Dermis microvascular lymphatic vessel endothelial cell (primary cell): Measurements from ENCODE around the gene UGT1A3. TPM values are rescaled to one million over a fixed set of nuclear protein-coding genes. Genes with fewer than 3 reads are reported as not detected.

ENCODE experiments used
- DNase-seq, 2 donors: peaks; one replicate each; pipeline versions ENCODE4 v3.0.0 to v3.0.0-alpha.2; 2010; ENCODE audit warnings: low read depth in 2 of 2
- total RNA-seq: library from RNA; depleted of rRNA; stranded (reverse); fragments of >200 nt; gene quantifications from 2 replicates; pipeline ENCODE4 v1.2.1, GENCODE V29; 2014

UGT1A3 gene
- total RNA-seq, 1 donor from 2014 or later = not detected

GRCh38 chr2:233795735-233796171 lies 66.9 kb downstream of the UGT1A3 start:
- no peak for DNase-seq

- no peak for DNase-seq
Measured at GRCh38 chr2:233796254-233796653, 67.4 kb downstream of the UGT1A3 start.

- DNase-seq = no peak
Measured at GRCh38 chr2:233798335-233799086, 69.7 kb downstream of the UGT1A3 start.

DNA sequence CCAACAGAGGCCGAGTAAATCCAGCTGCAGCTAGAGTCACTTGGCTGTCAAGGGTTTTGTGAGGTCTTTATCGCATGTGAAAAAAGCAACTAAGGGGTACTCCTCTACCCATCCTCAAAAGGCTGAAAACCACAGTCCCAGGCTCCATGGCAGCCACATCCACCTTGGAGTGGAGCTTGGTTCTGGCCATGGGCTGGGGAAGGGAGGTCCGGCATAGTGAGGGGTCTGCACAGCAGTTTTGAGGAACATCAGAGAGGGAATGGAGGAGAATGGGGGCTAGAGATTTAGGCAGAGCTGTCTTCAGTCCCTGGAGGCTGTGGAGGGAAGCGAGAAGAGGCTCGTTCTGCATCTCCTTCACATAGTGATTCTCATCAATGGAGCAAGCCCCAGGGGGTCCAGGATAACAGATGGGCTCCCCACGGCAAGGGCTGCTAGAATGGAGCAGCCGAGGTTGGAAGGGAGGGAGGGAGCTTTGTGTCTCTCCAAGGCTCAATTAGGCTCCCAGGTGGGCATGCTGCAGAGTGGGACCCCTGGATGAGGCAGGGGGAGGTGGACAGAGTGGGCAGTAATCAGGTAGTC lies 70.3 kb downstream of the UGT1A3 start:
- no peak for DNase-seq

DNA sequence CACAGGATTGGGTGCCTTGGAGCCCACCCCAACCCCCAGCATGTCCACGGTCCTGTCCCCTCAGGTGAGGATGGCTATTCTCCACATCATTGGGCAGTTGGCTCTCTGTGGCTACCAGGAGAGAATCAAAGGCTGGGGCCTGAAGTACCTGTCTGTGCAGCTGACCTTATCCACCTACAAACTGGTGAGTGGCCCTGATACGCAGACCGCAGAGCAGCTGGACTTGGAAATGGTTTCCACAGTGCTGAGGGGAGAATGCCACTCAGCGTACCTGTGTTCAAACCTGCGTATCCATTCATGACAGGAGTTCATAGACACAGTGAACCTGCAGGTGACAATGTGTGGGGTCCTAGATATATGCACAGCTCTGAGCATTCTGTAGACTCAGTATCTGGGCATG lies 70.9 kb downstream of the UGT1A3 start:
- DNase-seq = no peak

DNA sequence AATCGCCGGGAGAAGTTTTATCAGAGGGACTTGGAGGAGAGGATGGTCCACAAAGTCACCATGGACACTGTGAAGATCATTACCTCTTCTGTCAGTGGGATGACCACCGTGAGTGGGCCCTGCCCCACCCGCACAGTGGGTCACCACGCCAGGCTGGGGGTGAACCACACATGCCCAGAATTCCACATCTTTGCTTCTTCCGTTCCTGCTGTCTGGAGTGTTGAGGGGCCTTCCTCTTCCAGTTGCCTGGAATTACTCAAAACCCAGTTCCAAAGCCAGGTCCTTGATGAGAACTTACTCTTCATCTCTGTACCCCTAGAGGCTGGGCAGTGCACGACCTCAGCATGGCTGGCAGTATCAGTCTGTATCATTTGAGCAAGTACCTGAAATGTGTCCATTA lies 71.4 kb downstream of the UGT1A3 start:
- DNase-seq = no peak

DNA sequence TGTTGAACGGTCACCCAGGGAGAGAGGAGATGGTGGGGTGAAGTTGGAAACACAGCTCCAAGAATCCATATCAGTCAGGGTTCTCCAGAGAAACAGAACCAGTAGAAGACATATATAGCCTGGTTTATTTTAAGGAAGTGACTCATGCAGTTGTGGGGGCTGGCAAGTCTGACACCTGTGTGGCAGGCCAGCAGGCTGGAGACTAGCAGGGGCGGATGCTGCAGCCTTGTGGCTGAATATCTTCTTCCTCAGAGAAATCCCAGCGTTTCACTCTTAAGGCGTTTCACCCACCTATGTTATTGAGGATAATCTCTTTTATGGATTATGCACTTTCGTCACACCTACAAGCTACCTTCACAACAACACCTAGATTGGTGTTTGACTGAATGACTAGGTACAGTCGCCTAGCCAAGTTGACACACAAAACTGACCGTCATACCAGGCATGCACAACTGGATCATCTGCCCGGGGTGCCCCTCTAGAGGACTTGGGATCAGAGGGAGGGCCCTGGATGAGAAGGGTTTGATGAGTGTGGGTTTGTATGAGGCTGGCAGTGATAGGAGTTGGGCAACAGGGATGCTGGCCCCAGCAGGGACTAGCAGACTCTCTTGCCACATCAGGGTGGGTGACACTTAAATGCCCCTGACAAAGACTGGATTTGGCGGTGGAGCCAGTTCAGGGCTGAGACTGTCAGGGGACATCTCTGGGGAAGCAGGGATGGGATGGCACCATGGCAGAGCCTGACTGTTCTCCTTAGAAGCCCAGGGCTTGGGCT lies 72.7 kb downstream of the UGT1A3 start:
- DNase-seq = no peak

DNA sequence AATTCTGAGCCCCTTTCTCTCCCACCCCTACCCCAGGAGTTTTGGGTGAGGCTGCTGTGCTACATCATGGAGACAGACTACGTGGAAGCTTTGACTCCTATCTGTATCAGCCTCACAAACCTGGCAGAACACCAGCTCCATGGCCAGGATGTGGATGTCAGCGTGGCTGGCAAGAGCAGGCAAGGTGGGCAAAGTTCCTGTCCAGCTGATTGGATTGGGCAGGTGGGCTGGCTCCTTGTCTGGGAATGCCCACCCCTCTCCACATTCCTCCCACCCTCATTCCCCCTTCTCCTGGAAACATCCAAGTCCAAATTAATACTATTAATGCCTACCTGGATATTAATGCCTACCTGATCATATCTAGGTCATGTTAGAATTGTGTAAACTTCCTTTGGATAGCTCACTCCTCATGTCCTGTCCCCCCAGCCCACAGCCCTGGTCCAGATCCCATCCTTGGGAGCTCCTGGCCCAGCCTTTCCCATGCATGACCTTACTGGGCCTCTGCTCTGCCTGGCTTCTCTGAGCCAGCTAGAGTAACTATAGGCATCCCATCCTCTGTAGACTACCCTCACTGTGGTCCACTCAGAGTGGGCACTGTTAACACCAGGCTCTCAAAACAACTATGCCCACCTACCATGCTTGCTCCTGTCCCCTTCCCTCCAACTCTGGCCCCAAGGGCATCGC lies 73.4 kb downstream of the UGT1A3 start:
- DNase-seq = no peak

DNA sequence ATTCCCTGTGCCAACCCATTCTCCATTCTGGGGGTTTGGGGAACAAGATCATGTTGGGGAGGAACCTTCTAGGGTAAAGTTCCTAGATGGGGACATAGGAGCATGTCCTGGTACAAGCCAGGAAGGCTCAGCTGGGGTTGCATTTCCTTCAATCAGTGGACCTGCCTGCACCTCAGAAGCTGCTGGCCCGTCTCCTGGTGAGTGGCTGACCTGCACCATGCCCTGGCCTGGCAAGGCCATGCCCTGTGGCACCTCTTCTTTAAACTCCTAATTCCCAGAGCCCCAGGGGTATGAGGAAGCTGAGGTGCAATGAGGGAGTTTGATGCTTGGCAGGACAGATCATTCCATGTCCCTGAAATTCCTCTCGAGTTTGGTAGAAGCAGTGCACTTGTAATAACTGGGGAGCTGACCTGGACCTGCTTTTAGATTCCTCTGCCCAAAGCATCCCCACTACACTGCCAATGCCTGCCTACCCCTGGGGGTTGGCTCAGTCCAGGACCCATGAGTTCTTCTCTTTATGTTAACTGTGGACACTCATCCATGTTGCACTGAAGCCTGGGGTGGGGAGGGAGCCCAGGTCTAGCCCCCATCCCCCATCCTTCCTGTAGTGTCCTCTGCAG lies 74.6 kb downstream of the UGT1A3 start:
- no peak for DNase-seq

DNA sequence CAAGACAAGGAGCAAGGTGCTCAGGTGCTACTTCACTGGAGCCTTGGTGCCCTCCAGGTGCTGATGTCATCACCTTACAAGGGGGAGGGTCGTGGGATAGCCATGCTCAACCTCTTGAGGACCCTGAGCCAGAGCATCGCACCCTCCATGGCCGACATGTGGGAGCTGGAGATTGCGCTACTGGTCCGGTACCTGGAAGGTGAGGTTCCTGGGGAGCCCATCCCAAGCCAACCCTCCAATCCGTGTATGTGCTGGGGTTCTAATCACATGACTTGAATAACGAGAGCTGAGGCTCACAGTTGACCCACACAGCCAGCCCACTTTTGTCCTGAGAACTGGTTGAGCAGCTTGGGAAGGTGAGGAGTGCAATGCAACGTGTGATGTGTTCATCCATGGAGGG lies 75.2 kb downstream of the UGT1A3 start:
- no peak for DNase-seq

- DNase-seq = no peak
Measured at GRCh38 chr2:233807215-233807865, 78.5 kb downstream of the UGT1A3 start.

DNA sequence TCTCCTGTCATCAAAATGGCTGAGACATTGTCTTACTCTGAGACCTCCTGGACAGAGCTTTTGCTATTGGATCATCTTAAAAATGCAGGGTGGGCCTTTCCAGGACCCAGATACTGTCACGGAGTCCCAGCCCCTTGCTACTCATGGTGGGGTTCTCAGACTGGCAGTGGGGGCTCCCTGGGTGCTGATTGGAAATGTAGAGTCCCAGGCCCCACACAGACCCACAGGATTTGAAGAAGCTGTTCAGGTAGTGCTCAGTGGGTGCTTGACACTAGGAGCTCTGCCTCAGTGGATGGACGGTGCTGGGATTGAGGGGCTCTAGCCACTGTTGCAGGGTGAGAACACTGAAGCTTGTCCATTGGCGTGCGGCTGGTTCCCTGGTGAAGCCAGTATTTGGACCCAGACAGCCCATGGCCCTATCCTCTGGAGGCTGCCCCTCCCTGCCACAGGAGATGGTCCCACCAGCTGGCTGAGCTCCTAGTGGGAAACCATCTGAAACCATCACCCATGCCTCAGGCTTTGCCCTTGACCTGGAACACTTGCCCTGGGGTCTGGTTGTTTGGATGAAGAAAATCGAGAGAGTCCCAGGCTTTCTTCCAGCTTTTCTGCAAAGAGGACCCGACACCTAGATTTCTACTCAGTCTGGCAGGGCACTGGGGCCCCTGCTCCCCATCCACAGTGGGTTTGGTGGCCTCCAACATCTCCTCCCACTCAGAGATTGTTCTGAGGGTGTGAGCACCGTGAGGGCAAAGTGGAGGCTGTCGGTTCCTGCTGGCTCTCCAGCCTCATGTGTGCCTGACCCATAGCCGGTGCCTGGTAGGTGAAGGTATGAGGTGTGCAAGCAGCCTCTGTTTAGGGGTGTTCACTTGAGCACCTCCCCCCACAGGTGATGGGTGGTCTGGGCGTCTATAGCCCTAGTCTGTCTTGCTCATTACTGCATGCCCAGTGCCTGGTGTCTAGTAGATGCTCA lies 79.4 kb downstream of the UGT1A3 start:
- DNase-seq = no peak

GRCh38 chr2:233810385-233810784 lies 81.5 kb downstream of the UGT1A3 start:
- no peak for DNase-seq

GRCh38 chr2:233811087-233811486 lies 82.2 kb downstream of the UGT1A3 start:
- DNase-seq = no peak

DNA sequence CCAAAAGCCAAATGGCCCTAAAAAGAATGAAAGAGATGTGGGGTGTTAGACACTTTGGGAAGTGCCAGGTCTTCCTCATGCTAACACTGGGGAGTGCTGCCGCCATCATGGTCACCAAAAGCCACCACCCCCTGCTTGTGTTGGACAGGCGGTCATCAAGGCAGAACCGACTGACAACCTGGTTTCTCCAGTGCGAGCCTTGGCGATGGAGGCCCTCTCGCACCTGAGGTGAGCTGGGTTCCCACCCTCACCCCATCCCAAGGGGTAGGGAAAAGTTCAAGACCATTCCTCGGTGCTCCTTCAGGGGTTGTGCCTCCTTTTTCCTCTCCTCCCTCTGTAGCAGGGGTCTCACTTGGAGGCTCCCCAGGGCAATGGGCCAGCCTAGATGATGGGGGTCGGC lies 82.9 kb downstream of the UGT1A3 start:
- no peak for DNase-seq

DNA sequence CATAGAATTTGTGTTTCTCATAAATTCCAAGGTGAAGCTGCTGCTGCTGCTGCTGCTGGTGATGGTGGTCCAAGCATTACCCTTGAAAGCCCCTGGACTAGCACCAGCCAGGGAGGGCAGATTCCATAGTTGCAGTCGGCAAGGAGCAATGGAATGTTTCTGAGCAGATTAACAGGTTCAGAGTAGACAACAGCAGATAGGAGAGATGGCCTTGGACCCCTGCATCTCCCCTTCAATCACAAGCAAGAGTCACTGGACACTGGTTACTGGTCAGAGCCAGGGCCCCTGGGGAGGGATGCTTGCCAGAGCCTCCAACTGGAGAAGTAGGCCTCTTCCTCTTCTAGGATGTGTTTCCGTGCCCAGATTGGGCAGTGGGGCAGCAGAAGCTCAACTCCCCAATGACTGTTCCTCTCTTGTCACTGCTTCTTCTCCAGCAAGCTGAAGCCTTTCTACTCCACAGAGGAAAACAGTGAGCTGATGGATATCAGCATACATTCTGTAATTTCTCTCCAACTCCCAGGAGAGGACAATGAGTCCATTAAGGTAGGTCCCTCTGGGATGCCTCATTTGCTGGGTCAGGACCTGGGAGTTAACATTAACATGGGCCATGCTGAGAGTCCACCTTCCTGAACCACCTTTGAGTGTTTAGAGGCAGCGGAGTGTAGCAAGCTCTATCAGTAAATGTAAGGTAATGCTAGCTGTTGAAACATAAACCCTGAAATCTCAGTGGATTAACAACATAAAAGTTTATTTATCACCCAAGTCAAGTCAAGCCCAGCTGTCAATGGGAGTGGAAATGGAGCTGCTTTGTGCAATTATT lies 84.6 kb downstream of the UGT1A3 start:
- no peak for DNase-seq

- no peak for DNase-seq
Measured at GRCh38 chr2:233814056-233814835, 85.4 kb downstream of the UGT1A3 start.

- DNase-seq = no peak
Measured at GRCh38 chr2:233815861-233816260, 87.0 kb downstream of the UGT1A3 start.
